NCI-H1105 treated with DMSO at 0.1 percent for 48 hours (cell line): ENCODE measurements around the gene PHF11.
"Not testable (repeated sequence)": the region's sequence is repeated elsewhere in the genome, so short reads cannot be mapped to it uniquely, and the experiment has no call there.

ENCODE experiments used
- DNase-seq: peaks from one replicate; lab custom pipeline; 2025; lab: John Stamatoyannopoulos, UW

The PHF11 gene

DNA sequence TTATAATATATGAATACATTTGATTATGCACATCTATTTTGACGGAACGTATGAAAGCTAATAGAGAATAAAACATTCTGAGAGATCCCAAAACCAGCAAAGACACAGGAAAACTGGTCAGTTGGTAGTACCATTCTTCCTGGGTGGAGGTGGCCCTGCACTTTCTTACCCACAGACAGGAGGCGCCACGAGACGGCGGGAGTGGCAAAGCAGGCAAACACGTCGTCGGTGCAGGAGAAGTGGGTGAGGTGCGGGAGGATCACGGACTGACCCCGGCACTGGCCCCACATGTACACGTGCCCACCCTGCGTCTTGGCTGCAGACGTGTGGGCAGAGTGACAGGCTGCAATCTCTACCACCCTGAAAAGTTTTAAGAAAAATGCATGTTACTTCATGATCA is 53.5 kb downstream of the PHF11 start:
- no peak for DNase-seq

DNA sequence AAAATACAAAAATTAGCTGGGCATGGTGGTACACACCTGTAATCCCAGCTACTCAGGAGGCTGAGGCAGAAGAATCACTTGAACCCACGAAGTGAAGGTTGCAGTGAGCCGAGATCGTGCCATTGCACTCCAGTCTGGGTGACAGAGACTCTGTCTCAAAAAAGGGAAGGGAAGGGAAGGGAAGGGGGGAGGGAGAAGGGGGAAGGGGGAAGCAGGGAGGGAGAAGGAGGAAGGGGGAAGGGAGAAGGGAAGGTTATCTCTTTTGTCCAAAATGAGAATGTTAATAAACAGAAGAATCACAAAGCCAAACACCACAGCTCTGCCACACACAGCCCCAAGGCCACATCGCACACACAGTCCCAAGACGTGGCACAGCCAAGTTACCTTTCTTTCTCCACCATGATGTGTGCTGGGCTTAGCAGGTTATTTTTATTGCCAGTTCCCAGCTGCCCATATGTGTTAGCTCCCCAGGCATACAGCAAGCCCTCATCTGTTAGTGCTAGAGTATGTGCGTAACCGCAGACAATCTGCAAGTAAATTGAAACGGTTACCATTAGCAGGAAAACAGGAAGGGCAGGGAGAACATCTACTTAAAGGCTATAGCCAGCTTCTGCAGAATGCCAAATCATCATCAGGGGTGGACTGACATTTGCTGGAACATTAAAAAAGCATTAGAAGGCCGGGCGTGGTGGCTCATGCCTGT is 55.3 kb downstream of the PHF11 start:
- DNase-seq: no peak

DNA sequence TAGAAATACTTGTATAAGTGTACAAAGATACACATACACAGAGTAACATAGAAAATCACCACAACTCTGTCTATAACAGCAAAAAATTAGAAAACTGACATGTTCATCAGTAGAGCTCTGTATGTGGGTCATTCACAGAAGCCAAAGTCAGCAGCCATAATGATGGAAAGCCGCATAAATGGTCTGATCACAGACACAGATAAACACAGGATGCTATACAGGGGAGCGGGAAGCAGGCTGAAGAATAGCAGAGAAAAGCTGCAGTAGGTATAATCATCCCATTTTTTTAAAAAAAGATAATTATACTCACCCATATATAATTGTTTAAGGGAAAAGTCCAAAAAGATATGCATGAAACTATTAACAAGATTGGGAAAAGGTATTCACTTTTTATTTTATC is 58.1 kb downstream of the PHF11 start:
- DNase-seq: no peak

DNA sequence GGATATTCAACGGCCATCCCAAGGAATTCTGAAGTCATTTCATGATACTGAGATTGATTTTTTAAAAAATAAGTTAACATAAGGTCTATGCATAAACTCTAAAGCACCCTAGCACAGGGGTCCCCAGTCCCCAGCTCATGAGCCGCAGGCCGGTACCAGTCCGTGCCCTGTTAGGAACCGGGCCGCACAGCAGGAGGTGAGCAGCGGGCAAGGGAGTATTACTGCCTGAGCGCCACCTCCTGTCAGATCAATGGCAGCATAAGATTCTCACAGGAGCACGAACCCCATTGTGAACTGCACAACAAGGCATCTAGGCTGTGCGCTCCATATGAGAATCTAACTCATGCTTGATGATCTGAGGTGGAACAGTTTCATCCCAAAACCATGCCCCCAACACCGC is 58.6 kb downstream of the PHF11 start:
- DNase-seq: no peak

DNA sequence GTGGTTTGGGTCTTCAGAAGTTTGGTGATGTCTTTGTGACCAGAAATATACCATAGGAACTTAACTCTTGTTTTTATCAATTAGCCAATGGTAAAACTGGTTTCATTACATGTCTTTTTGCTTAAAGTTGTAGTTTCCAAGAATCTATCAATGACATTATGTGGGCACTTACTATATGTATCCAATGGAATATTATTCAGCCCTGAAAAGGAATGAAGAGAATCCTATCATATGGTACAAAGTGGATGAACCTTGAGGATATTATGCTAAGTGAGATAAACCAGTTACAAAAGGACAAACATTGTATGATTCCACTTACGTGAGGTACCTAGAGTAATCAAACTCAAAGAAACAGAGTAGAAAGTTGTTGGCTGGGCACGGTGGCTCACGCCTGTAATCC is 63.3 kb downstream of the PHF11 start:
- DNase-seq: no peak

DNA sequence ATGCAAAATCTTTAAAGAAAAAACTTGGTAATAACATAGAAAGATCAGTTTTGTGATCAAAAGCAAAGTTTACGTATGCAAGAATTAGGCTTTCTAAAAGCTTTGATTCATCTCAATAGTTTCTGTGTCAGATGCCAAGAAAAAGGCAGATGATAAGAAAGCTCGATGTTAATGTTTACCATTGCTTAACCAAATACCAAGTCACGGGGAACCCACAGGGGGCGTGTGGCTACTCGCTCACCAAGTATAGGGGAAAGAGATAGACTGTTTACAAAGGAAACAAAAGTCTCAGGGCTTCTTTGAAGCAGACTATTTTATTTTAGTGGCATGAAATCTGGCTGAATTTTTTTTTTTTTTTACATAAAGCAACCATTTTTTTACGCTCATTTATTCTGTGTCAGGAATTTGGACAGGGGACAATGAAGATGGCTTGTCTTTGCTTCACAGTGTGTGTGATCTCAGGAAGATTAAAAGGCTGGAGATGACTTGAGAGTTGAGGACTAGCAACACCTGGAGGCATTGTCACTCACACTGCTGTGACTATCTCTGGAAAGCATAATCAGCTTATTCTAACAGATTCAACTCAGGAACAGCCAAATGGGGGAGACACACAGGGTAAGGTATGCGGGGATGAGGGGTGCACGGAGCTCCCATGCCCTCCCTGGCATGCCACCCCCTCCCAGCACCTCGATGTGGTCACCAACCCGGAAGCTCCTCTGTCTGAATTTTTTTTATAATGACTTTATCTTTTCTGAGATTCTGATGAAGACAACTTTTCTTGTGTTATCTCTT is 64.7 kb downstream of the PHF11 start:
- no peak for DNase-seq

DNA sequence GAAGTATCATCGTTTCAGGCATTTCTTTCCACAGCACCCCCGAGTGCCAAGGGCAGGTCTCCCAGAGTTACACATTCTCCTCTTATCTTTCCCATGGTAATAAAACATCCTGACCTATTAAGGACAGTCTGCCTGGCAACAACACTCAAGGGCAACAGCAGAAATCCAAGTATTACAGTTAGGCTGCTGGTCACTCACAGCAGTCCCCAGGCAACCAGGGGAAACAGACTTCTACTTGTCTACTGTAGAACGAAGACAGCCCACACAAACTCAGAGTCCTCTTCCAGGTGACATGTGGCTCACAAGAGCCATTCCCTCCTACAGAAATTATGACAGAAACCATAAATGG is 65.3 kb downstream of the PHF11 start:
- no peak for DNase-seq

DNA sequence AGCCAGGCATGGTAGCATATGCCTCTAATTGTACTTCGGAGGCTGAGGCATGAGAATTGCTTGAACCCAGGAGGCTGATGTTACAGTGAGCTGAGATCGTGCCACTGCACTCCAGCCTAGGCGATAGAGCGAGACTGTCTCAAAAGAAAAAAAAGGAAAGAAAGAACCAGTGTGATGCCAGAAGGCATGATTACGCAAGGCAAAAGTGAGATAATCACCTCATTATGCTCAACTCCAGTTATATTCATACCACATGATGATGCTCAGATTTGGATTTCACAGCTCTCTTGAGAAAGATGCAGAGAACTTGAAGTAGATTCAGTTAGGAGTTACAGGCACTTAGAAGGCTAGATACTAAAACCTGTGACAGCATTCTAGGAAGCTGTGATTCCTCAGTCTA is 67.8 kb downstream of the PHF11 start:
- DNase-seq: no peak

DNA sequence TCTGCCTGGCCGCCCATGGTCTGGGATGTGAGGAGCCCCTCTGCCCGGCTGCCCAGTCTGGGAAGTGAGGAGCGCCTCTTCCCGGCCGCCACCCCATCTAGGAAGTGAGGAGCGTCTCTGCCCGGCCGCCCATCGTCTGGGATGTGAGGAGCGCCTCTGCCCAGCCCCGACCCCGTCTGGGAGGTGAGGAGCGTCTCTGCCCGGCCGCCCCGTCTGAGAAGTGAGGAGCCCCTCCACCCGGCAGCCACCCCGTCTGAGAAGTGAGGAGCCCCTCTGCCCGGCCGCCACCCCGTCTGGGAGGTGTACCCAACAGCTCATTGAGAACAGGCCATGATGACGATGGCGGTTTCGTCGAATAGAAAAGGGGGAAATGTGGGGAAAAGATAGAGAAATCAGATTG is 69.7 kb downstream of the PHF11 start:
- not testable (repeated sequence) for DNase-seq

DNA sequence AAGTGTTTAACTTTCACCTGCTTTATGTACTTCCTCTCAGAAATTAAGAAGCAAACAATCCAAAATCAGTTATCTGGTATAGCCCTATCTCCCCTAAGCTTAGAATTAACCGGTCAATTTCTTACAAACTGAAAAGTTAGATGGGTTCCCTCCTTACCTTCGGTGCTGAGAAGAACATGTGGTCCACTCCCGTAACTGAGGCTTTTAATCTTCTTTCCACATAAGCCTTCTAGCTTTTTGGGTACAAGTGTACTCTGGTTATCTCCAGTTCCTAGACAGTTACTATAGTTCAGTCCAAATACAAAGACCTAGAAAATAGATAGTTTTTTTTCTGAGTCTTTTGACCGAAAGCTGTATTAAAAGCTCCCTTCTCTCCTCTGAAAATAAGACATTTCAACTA is 70.7 kb downstream of the PHF11 start:
- DNase-seq: no peak

DNA sequence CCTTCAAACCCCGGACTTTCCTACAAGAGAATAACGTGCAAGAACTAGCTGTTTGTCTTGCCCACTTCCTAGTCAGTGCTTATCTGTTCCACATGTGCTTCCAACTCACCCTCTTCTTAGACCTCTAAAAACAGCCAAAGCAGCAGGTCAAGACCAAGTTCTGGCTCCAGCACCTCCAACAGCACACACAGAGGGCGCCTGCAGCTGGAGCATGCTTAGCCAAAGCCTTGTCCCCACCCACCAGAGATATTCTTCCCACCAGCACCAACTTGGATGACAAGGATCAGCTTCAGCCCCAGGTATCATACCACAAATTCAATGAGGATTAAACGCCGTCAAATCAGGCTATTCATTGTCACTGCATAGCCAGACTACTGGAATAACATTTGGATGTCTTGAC is 71.7 kb downstream of the PHF11 start:
- no peak for DNase-seq

DNA sequence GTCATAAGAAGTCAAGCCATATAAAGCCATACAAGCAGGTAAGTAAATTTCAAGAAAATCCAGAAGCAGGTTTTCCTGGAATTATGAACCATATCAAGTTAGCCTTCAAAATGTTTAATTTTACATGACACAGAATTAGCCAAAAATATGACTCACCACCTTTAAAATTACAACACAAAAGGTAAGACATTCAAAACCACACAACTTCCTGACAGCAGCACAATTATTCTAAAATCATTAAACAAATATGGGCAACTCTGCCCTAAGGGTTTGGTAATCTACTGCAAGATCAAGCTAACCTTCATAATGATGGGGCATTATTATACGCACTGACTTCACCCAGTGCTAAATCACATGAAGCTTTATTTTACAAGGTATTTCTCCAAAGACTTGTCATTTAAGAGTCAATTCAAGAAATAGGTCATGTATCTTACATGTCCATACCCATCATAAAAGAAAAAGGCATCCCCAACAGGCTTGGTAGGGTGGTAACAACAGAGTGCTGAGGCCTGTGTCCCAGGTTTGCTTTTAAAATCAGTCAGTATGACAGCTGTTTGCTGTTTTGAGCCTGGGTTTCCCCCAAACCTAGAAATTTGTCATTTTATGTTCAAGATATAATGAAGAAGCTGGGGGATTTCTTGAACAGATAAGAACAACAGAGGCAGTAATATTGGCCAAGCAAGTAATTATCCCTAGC is 74.4 kb downstream of the PHF11 start:
- DNase-seq: no peak

DNA sequence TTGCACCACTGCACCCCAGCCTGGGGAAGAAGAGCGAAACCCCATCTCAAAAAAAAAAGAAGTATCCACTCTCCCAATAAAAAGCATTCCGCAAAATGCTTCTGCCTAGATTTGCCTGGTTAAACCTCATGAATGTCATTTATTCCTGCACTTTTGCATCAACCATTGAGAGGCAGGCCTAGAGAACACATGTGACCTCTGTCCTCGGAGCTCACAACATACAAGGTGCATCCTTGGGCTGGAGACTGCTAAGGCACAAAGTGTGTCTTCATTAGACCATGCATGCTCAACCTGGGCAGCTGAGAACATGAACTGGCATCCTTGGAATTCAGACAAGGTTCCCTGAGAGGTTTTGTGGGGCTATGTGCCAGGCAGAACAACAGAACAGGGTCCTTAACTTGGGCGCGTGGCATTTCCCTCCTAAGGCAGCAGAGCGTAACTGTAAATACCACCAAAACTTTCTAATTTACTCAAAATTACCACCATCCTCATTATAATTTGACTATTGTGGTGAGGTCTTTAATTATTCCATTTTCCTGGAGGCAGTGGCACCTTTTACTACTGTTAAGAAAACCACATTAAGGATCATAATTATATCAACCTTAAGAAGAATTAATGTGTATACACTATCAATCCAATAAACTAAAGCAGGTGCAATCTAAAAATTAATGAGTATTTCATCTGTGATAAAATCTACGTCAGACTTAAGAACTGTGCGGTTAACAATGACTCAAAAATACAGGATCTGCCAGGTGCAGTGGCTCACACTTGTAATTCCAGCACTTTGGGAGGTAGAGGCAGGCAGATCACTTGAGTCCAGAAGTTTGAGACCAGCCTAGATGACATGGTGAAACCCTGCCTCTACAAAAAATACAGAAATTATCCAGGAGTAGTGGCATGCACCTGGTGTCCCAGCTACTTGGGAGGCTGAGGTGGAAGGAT is 75.8 kb downstream of the PHF11 start:
- no peak for DNase-seq
